Measurements from ENCODE around the gene ZSCAN10.

DNA sequence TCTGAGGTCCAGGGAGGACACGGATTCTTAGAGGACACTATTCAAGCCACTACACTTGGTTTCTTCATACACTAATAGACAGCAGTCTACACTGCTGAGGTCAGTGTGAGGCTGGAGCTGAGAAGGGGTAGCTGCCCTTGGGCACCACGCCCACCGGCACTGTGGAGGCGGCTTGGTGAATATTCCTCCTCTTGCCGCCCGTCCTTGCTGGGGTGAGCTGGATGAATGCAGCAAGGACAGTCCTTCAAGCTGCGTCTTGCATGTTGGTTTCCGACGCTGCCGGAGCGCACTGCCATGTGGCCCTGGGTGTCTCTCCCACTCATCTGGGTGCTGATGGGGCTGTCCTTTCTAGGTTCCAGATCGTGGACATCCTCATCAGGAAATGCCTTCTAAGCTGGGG is 15.9 kb upstream of the ZSCAN10 start:
- TF ChIP-seq, protein P1, sequence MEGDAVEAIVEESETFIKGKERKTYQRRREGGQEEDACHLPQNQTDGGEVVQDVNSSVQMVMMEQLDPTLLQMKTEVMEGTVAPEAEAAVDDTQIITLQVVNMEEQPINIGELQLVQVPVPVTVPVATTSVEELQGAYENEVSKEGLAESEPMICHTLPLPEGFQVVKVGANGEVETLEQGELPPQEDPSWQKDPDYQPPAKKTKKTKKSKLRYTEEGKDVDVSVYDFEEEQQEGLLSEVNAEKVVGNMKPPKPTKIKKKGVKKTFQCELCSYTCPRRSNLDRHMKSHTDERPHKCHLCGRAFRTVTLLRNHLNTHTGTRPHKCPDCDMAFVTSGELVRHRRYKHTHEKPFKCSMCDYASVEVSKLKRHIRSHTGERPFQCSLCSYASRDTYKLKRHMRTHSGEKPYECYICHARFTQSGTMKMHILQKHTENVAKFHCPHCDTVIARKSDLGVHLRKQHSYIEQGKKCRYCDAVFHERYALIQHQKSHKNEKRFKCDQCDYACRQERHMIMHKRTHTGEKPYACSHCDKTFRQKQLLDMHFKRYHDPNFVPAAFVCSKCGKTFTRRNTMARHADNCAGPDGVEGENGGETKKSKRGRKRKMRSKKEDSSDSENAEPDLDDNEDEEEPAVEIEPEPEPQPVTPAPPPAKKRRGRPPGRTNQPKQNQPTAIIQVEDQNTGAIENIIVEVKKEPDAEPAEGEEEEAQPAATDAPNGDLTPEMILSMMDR (IDR thresholded peaks at IDR 0.05) = no peak
- TF ChIP-seq ZFX (IDR thresholded peaks at IDR 0.05; ENCODE audit: borderline replicate concordance) = no peak

All from 22Rv1 (cell line).